B cell (primary cell): ENCODE results near the gene SRC. TPM values are rescaled to one million over a fixed set of nuclear protein-coding genes. Genes with fewer than 3 reads are reported as not detected.

ENCODE experiments used
- ATAC-seq: fragments of 200-7000 bp; cut with Tn5 transposase; one replicate; pipeline ENCODE4 v1.10.0; 2021; ENCODE audit warnings: low read depth, mild to moderate bottlenecking, moderate number of reproducible peaks, moderate library complexity
- CTCF ChIA-PET: fragments of 350-600 bp; sonication (Branson Sonifier 250); formaldehyde crosslinking; loops from one replicate; lab custom pipeline; 2021; ENCODE audit warnings: antibody characterized with exemption, inconsistent platforms; lab: Charles Lee
- POLR2A ChIA-PET: fragments of 350-600 bp; sonication (Branson Sonifier 250); formaldehyde crosslinking; loops from one replicate; lab custom pipeline; 2021; ENCODE audit warnings: antibody characterized with exemption; lab: Charles Lee
- DNase-seq: peaks from one replicate; pipeline ENCODE4 v3.0.0; 2013
- H2AFZ ChIP-seq: 2 replicates; pipeline ENCODE4 v1.6.1; 2012; ENCODE audit warnings: mild to moderate bottlenecking, low read depth, low read length; ENCODE audit not compliant: insufficient read depth, poor library complexity, severe bottlenecking
- H3K27ac ChIP-seq, 2 donors: 1 replicate in 1 of 2; 2 replicates in 1 of 2; pipeline ENCODE4 v1.5.1; 2012 to 2013; ENCODE audit warnings: low read length in 2 of 2, mild to moderate bottlenecking in 2 of 2, moderate library complexity in 1 of 2
- H3K27me3 ChIP-seq, 4 experiments: fragments of 200-600 bp in 1 of 4; sonication (generic) in 1 of 4; replicated peaks in 1 of 4; 1 replicate in 2 of 4; 2 replicates in 2 of 4; pipeline versions ENCODE4 v1.6.1 to v1.7.0; 2013 to 2016; ENCODE audit warnings: low read length in 3 of 4, mild to moderate bottlenecking in 2 of 4, mixed read lengths in 1 of 4, moderate library complexity in 1 of 4; ENCODE audit not compliant: insufficient read depth in 4 of 4, control insufficient read depth in 3 of 4; ENCODE audit errors: control extremely low read depth in 1 of 4
- H3K36me3 ChIP-seq, 2 experiments: replicated peaks in 1 of 2; 1 replicate in 1 of 2; 2 replicates in 1 of 2; pipeline versions ENCODE4 v1.6.1 to v1.7.1; 2013; ENCODE audit warnings: low read length in 1 of 2; ENCODE audit not compliant: insufficient read depth in 2 of 2, control insufficient read depth in 1 of 2; ENCODE audit errors: control extremely low read depth in 1 of 2, extremely low read depth in 1 of 2
- H3K4me1 ChIP-seq, 2 donors: fragments of 200-600 bp in 1 of 2; sonication (generic) in 1 of 2; 1 replicate in 1 of 2; 2 replicates in 1 of 2; pipeline versions ENCODE4 v1.5.1 to v1.6.1; 2013 to 2017; ENCODE audit warnings: low read length in 2 of 2; ENCODE audit not compliant: control insufficient read depth in 2 of 2, insufficient read depth in 2 of 2
- H3K4me2 ChIP-seq: replicated peaks from 2 replicates; pipeline ENCODE3; 2012; ENCODE audit warnings: mild to moderate bottlenecking, low read depth, low read length; ENCODE audit not compliant: poor library complexity, severe bottlenecking
- H3K4me3 ChIP-seq, 5 experiments: fragments of 200-600 bp in 1 of 5; sonication (generic) in 1 of 5; 1 replicate in 3 of 5; 2 replicates in 2 of 5; pipeline versions ENCODE4 v1.5.1 to v1.7.0; 2011 to 2016; ENCODE audit warnings: low read length in 4 of 5, mild to moderate bottlenecking in 4 of 5, low read depth in 2 of 5, control low read depth in 1 of 5, moderate library complexity in 1 of 5; ENCODE audit not compliant: insufficient read depth in 1 of 5; ENCODE audit errors: control extremely low read depth in 1 of 5, extremely low read depth in 1 of 5
- H3K79me2 ChIP-seq: fragments of 200-600 bp; sonication (generic); one replicate; pipeline ENCODE4 v1.6.0; 2016; ENCODE audit warnings: low read length; ENCODE audit not compliant: control insufficient read depth, insufficient read depth
- H3K9ac ChIP-seq: fragments of 200-600 bp; sonication (generic); 2 replicates; pipeline ENCODE4 v1.6.1; 2017; ENCODE audit warnings: mild to moderate bottlenecking, low read length, moderate library complexity
- H3K9me3 ChIP-seq, 3 donors: one replicate each; pipeline versions ENCODE4 v1.6.1 to v1.7.1; 2013; ENCODE audit warnings: low read length in 2 of 3; ENCODE audit not compliant: control insufficient read depth in 2 of 3, insufficient read depth in 1 of 3; ENCODE audit errors: control extremely low read depth in 1 of 3
- H4K20me1 ChIP-seq: 2 replicates; pipeline ENCODE4 v1.6.0; 2012; ENCODE audit warnings: mild to moderate bottlenecking, low read length; ENCODE audit not compliant: insufficient read depth, control insufficient read depth, poor library complexity, severe bottlenecking
- H3K27ac Mint-ChIP-seq: one replicate; pipeline ENCODE4 v1.8.0; 2021; ENCODE audit warnings: mixed read lengths
- H3K27me3 Mint-ChIP-seq: one replicate; pipeline ENCODE4 v1.8.0; 2021; ENCODE audit warnings: mixed read lengths
- H3K4me1 Mint-ChIP-seq: one replicate; pipeline ENCODE4 v1.8.0; 2021; ENCODE audit warnings: mixed read lengths
- H3K4me3 Mint-ChIP-seq: one replicate; pipeline ENCODE4 v1.8.0; 2021; ENCODE audit warnings: mixed read lengths
- H3K9me3 Mint-ChIP-seq: one replicate; pipeline ENCODE4 v1.8.0; 2022; ENCODE audit warnings: mixed read lengths; ENCODE audit not compliant: insufficient read depth
- EZH2 ChIP-seq: IDR thresholded peaks from 2 replicates; pipeline ENCODE4 v1.6.1; 2012; ENCODE audit warnings: borderline replicate concordance, low read depth, mild to moderate bottlenecking, moderate library complexity, low read length; ENCODE audit not compliant: insufficient read depth, poor library complexity, severe bottlenecking
- WGBS: methylation state at CpG from one replicate; pipeline ENCODE4 v1.1.5; 2013; ENCODE audit warnings: missing lambda C conversion rate; ENCODE audit not compliant: insufficient coverage; 5-methylcytosine and 5-hydroxymethylcytosine counted together
- intact Hi-C: fragments of 100-400 bp; cut with micrococcal nuclease; formaldehyde crosslinking; loops from one replicate; pipeline ENCODE4 v1.10.0; 2022
- polyA plus RNA-seq: library from polyadenylated mRNA; depleted of rRNA; stranded (reverse); fragments of >200 nt; gene quantifications from 2 replicates; pipeline ENCODE4 v1.2.3, GENCODE V29; 2012
- total RNA-seq, 2 donors: library from RNA; stranded (reverse); fragments of 120-200 nt in 1 of 2; gene quantifications; 1 replicate in 1 of 2; 2 replicates in 1 of 2; pipeline versions ENCODE4 v1.2.3 to v1.2.4, GENCODE V29; 2013 to 2022
- TF ChIP-seq, protein P1 (sequence below): fragments of 200-600 bp; IDR thresholded peaks from one replicate; pipeline ENCODE4 v1.8.0; 2022; ENCODE audit warnings: antibody characterized with exemption, mild to moderate bottlenecking

Gene SRC
- total and polyA plus RNA-seq, 2 donors (not counting 1 experiment from before 2014, with no cell fraction given) = 6.5 to 16.8 TPM

DNA sequence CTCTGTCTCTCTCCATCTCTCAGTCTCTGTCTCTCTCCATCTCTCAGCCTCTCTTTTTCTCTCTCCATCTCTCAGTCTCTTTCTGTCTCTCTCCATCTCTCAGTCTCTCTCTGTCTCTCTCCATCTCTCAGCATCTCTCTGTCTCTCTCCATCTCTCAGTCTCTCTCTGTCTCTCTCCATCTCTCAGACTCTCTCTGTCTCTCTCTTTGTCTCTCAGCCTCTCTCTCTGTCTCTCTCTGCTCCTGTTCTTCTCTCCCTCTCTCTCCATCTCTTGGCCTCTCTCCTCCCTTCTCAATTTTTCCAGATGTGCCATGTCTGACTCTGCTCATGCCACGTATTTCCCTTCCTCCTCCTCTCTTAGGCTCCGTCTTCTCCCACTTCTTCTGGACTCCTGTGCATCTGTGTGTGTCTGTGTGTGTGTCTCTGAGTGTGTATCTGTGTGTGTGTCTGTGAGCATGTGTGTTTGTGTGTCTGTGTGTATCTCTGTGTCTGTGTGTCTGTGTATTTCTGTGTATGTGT lies 72.7 kb downstream of the SRC start:
- ATAC-seq (no peak), DNase-seq (no peak)
- H3K4me1 Mint-ChIP-seq = no peaks in the 10 kb centered on the region
- WGBS = no CpG with 5 or more reads among the region's 2 CpGs
- no peak overlapping the region for H3K4me3 Mint-ChIP-seq
- intact Hi-C loops = no loop called here
- H3K27ac Mint-ChIP-seq = no peak overlapping the region
- H3K9ac ChIP-seq = no peak overlapping the region
- H4K20me1 ChIP-seq = no peaks in the 10 kb centered on the region
- H3K4me2 ChIP-seq = no peak overlapping the region
- H3K27me3 ChIP-seq = peaks cover 0 to 25% (median 8%) of the 10 kb centered on the region in 4 experiments
- no peak overlapping the region for H3K4me3 ChIP-seq
- H3K9me3 Mint-ChIP-seq = no peaks in the 10 kb centered on the region
- CTCF ChIA-PET = no interaction called here
- peaks cover 16% of the 10 kb centered on the region for H3K27me3 Mint-ChIP-seq
- no peak overlapping the region for H2AFZ ChIP-seq
- H3K79me2 ChIP-seq = no peaks in the 10 kb centered on the region
- POLR2A ChIA-PET = no interaction called here
- no peaks in the 10 kb centered on the region for H3K4me1 ChIP-seq
- TF ChIP-seq, protein P1, sequence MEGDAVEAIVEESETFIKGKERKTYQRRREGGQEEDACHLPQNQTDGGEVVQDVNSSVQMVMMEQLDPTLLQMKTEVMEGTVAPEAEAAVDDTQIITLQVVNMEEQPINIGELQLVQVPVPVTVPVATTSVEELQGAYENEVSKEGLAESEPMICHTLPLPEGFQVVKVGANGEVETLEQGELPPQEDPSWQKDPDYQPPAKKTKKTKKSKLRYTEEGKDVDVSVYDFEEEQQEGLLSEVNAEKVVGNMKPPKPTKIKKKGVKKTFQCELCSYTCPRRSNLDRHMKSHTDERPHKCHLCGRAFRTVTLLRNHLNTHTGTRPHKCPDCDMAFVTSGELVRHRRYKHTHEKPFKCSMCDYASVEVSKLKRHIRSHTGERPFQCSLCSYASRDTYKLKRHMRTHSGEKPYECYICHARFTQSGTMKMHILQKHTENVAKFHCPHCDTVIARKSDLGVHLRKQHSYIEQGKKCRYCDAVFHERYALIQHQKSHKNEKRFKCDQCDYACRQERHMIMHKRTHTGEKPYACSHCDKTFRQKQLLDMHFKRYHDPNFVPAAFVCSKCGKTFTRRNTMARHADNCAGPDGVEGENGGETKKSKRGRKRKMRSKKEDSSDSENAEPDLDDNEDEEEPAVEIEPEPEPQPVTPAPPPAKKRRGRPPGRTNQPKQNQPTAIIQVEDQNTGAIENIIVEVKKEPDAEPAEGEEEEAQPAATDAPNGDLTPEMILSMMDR = no peak
- no peak for TF ChIP-seq EZH2
- H3K9me3 ChIP-seq = peaks cover 0 to 3% (median 0%) of the 10 kb centered on the region in 3 donors
- no peak overlapping the region for H3K27ac ChIP-seq
- no peaks in the 10 kb centered on the region for H3K36me3 ChIP-seq

DNA sequence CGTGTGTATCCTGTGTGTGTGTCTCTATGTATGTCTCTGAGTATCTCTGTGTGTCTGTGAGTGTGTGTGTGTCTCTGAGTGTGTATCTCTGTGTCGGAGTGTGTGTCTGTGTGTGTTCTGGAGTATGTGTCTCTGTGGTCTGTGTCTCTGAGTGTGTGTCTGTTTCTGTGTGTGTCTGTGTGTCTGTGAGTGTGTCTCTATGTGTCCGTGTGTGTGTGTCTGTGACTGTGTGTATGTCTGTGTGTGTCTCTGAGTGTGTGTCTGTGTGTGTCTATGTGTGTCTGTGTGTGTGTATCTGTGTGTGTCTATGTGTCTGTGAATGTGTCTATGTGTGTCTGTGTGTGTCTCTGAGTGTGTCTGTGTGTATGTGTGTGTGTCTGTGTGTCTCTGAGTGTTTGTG lies 73.4 kb downstream of the SRC start:
- 100% methylated on average over 3 of the region's 3 CpGs for WGBS
- CTCF ChIA-PET = no interaction called here
- DNase-seq (no peak), ATAC-seq (no peak)
- Mint-ChIP-seq H3K9me3 (no peaks in the 10 kb centered on the region), H3K4me3 (no peak overlapping the region), H3K4me1 (no peaks in the 10 kb centered on the region), H3K27ac (no peak overlapping the region), H3K27me3 (peaks cover 22% of the 10 kb centered on the region)
- Histone ChIP-seq H3K4me3 (no peak overlapping the region), H3K27ac (no peak overlapping the region), H3K27me3 (peaks cover 0 to 29% (median 8%) of the 10 kb centered on the region in 4 experiments), H3K4me2 (no peak overlapping the region), H3K4me1 (no peaks in the 10 kb centered on the region), H2AFZ (no peak overlapping the region), H4K20me1 (no peaks in the 10 kb centered on the region), H3K9me3 (peaks cover 0 to 3% (median 0%) of the 10 kb centered on the region in 3 donors), H3K36me3 (no peaks in the 10 kb centered on the region), H3K9ac (no peak overlapping the region), H3K79me2 (no peaks in the 10 kb centered on the region)
- POLR2A ChIA-PET = no interaction called here
- TF ChIP-seq, protein P1 = no peak
- TF ChIP-seq EZH2 = no peak
- intact Hi-C loops = no loop called here
